A549 (cell line): ENCODE data around the gene PHEX. TPM values are rescaled to one million over a fixed set of nuclear protein-coding genes. Genes with fewer than 3 reads are reported as not detected.

Experiments used
- ATAC-seq, 2 experiments: fragments of 200-7000 bp in 1 of 2; fragments of >200 bp in 1 of 2; cut with Nextera tagmentation in 1 of 2; cut with Tn5 transposase in 1 of 2; 3 replicates each; pipeline versions ENCODE4 v1.8.0 to v1.9.1; 2018 to 2020; ENCODE audit warnings: mild to moderate bottlenecking in 1 of 2, moderate library complexity in 1 of 2
- CTCF ChIA-PET: fragments of 300-600 bp; sonication (Branson Sonifier 250); formaldehyde crosslinking; extraction: SDS; loops from one replicate; lab custom pipeline; 2021; ENCODE audit warnings: antibody characterized with exemption, inconsistent platforms; lab: Yijun Ruan, JAX
- POLR2A ChIA-PET: fragments of 350-600 bp; formaldehyde crosslinking; extraction: SDS; loops from one replicate; lab custom pipeline; 2021; ENCODE audit warnings: antibody characterized with exemption, inconsistent platforms; lab: Yijun Ruan, JAX
- DNase-seq, 2 experiments: peaks; one replicate each; pipeline versions ENCODE4 v3.0.0 to v3.0.0-alpha.2; 2011 to 2016; ENCODE audit warnings: low read depth in 1 of 2, low spot score in 1 of 2
- FAIRE-seq: peaks from 2 replicates; lab custom pipeline; 2011; peaks lifted over from hg19 to GRCh38; lab: Jason Lieb, UNC
- H3K27ac ChIP-seq, 2 experiments: fragments of >200 bp; sonication (Bioruptor Twin); formaldehyde crosslinking; 3 replicates each; pipeline ENCODE4 v1.5.1; 2016 to 2017
- H3K4me1 ChIP-seq: fragments of >200 bp; sonication (Bioruptor Twin); formaldehyde crosslinking; 3 replicates; pipeline ENCODE4 v1.6.1; 2016
- H3K4me2 ChIP-seq: fragments of >200 bp; sonication (Bioruptor Twin); formaldehyde crosslinking; 3 replicates; pipeline ENCODE4 v1.6.1; 2016
- H3K4me3 ChIP-seq: fragments of >200 bp; sonication (Bioruptor Twin); formaldehyde crosslinking; 3 replicates; pipeline ENCODE4 v1.5.1; 2016
- H3K9me3 ChIP-seq: fragments of >200 bp; sonication (Bioruptor Twin); formaldehyde crosslinking; 3 replicates; pipeline ENCODE4 v1.6.1; 2016
- BCL3 ChIP-seq: fragments of >200 bp; sonication (Bioruptor Twin); formaldehyde crosslinking; IDR thresholded peaks from 3 replicates; pipeline ENCODE4 v1.6.1; 2016
- CBX2 ChIP-seq: fragments of 200-600 bp; sonication (generic); IDR thresholded peaks from 2 replicates; pipeline ENCODE4 v1.6.1; 2016; ENCODE audit warnings: low read depth, mild to moderate bottlenecking, borderline replicate concordance
- EHMT2 ChIP-seq: fragments of 200-600 bp; sonication (generic); IDR thresholded peaks from 2 replicates; pipeline ENCODE4 v1.6.1; 2016; ENCODE audit warnings: antibody characterized with exemption, low read depth, mild to moderate bottlenecking, moderate library complexity
- HMGXB4 ChIP-seq: fragments of 250-450 bp; sonication (Bioruptor Pico); IDR thresholded peaks from 2 replicates; pipeline ENCODE4 v1.5.0; 2021; ENCODE audit warnings: mild to moderate bottlenecking, moderate library complexity, borderline replicate concordance
- KDM5A ChIP-seq: fragments of 200-600 bp; sonication (generic); IDR thresholded peaks from 2 replicates; pipeline ENCODE4 v1.6.1; 2016; ENCODE audit warnings: antibody characterized with exemption, mild to moderate bottlenecking
- MAFK ChIP-seq: fragments of 450-650 bp; IDR thresholded peaks from 2 replicates; pipeline ENCODE4 v1.6.1; 2014; ENCODE audit not compliant: partially characterized antibody
- MYC ChIP-seq: IDR thresholded peaks from 2 replicates; pipeline ENCODE4 v1.6.1; 2012; ENCODE audit warnings: mild to moderate bottlenecking, inconsistent platforms, low read length, improper control_type of control experiment, borderline replicate concordance
- NFE2L2 ChIP-seq: fragments of 150-350 bp; conservative IDR thresholded peaks from 2 replicates; pipeline ENCODE4 v1.6.1; 2014; ENCODE audit warnings: low read length
- RNF2 ChIP-seq: fragments of 200-600 bp; sonication (generic); IDR thresholded peaks from 2 replicates; pipeline ENCODE4 v1.6.1; 2016; ENCODE audit warnings: low read depth, mild to moderate bottlenecking, antibody characterized with exemption, moderate library complexity, borderline replicate concordance
- SMC3 ChIP-seq: fragments of >200 bp; sonication (Bioruptor Twin); formaldehyde crosslinking; IDR thresholded peaks from 3 replicates; pipeline ENCODE4 v1.6.1; 2018; ENCODE audit warnings: inconsistent platforms
- TFCP2L1 ChIP-seq: fragments of 250-450 bp; sonication (Bioruptor Pico); IDR thresholded peaks from 2 replicates; pipeline ENCODE4 v1.5.0; 2021; ENCODE audit warnings: mild to moderate bottlenecking
- USF2 ChIP-seq: fragments of 450-650 bp; IDR thresholded peaks from 2 replicates; pipeline ENCODE4 v1.6.1; 2014; ENCODE audit warnings: antibody characterized with exemption
- ZC3H11A ChIP-seq: fragments of 450-650 bp; IDR thresholded peaks from 2 replicates; pipeline ENCODE4 v1.6.1; 2014; ENCODE audit warnings: antibody characterized with exemption, mild to moderate bottlenecking
- ZNF302 ChIP-seq: fragments of 250-450 bp; sonication (Bioruptor Pico); IDR thresholded peaks from 2 replicates; pipeline ENCODE4 v1.9.0; 2021; ENCODE audit warnings: inconsistent platforms, mild to moderate bottlenecking, moderate library complexity
- ZSCAN20 ChIP-seq: fragments of 250-450 bp; sonication (Bioruptor Pico); IDR thresholded peaks from 2 replicates; pipeline ENCODE4 v1.8.0; 2022; ENCODE audit warnings: mild to moderate bottlenecking, moderate library complexity
- WGBS: methylation state at CpG from one replicate; pipeline ENCODE4 v1.1.6; 2017; ENCODE audit errors: missing lambda C conversion rate; 5-methylcytosine and 5-hydroxymethylcytosine counted together
- polyA plus RNA-seq, 4 experiments: library from polyadenylated mRNA; depleted of rRNA in 3 of 4; stranded (reverse); fragments of >200 nt; fragmentation: RNase III in 1 of 4; extraction: RNeasy Plus Mini Kit Qiagen cat#74134 plus additional on column Dnase treatment in 1 of 4; gene quantifications; 2 replicates in 3 of 4; 3 replicates in 1 of 4; pipeline ENCODE4 v1.2.3, GENCODE V29; 2011 to 2017
- TF ChIP-seq, protein P1 (sequence below): fragments of 200-600 bp; sonication (generic); IDR thresholded peaks from 2 replicates; pipeline ENCODE4 v1.6.1; 2016; ENCODE audit warnings: antibody characterized with exemption, mild to moderate bottlenecking, moderate library complexity
- TF ChIP-seq, protein P2 (sequence below): fragments of 150-350 bp; IDR thresholded peaks from 2 replicates; pipeline ENCODE4 v1.6.1; 2014; ENCODE audit warnings: low read depth, mild to moderate bottlenecking, low read length

Gene PHEX
- polyA plus RNA-seq, 2 of the 4 experiments (the other 2 are of a cell fraction) = 0.28 to 0.98 TPM

- H3K27ac ChIP-seq = no peak overlapping the region
- TF ChIP-seq, protein P1, sequence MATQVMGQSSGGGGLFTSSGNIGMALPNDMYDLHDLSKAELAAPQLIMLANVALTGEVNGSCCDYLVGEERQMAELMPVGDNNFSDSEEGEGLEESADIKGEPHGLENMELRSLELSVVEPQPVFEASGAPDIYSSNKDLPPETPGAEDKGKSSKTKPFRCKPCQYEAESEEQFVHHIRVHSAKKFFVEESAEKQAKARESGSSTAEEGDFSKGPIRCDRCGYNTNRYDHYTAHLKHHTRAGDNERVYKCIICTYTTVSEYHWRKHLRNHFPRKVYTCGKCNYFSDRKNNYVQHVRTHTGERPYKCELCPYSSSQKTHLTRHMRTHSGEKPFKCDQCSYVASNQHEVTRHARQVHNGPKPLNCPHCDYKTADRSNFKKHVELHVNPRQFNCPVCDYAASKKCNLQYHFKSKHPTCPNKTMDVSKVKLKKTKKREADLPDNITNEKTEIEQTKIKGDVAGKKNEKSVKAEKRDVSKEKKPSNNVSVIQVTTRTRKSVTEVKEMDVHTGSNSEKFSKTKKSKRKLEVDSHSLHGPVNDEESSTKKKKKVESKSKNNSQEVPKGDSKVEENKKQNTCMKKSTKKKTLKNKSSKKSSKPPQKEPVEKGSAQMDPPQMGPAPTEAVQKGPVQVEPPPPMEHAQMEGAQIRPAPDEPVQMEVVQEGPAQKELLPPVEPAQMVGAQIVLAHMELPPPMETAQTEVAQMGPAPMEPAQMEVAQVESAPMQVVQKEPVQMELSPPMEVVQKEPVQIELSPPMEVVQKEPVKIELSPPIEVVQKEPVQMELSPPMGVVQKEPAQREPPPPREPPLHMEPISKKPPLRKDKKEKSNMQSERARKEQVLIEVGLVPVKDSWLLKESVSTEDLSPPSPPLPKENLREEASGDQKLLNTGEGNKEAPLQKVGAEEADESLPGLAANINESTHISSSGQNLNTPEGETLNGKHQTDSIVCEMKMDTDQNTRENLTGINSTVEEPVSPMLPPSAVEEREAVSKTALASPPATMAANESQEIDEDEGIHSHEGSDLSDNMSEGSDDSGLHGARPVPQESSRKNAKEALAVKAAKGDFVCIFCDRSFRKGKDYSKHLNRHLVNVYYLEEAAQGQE = no peak
- TF ChIP-seq HMGXB4 (CRISPR knock-in tag) = no peak
- ChIA-PET CTCF (interaction anchor here (2.2 kb wide), 1 partner anchor 9 kb away, joined by 7 read pairs; no protein-coding TSS in a partner anchor), POLR2A (no interaction called here)
- 76% methylated on average over 4 of the region's 4 CpGs for WGBS
- H3K4me1 ChIP-seq = no peaks in the 10 kb centered on the region
- no peak overlapping the region for H3K4me3 ChIP-seq
- H3K9me3 ChIP-seq = no peaks in the 10 kb centered on the region
- DNase-seq = no peak
- ATAC-seq = no peak
- FAIRE-seq = no peak
- no peak overlapping the region for H3K4me2 ChIP-seq
Measured at GRCh38 chrX:22090181-22090580, 58.1 kb downstream of the PHEX start.

- TF ChIP-seq EHMT2 = no peak
- TF ChIP-seq ZNF302 = no peak
- TF ChIP-seq NFE2L2 = no peak
- no peak for TF ChIP-seq USF2
- no peak for TF ChIP-seq TFCP2L1 (CRISPR knock-in tag)
- TF ChIP-seq KDM5A = no peak
- no peak for TF ChIP-seq HMGXB4 (CRISPR knock-in tag)
- TF ChIP-seq SMC3 = no peak
- TF ChIP-seq, protein P2, sequence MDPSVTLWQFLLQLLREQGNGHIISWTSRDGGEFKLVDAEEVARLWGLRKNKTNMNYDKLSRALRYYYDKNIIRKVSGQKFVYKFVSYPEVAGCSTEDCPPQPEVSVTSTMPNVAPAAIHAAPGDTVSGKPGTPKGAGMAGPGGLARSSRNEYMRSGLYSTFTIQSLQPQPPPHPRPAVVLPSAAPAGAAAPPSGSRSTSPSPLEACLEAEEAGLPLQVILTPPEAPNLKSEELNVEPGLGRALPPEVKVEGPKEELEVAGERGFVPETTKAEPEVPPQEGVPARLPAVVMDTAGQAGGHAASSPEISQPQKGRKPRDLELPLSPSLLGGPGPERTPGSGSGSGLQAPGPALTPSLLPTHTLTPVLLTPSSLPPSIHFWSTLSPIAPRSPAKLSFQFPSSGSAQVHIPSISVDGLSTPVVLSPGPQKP = no peak
- no peak for TF ChIP-seq ZC3H11A
- TF ChIP-seq ZSCAN20 (CRISPR knock-in tag) = no peak
- no peak for TF ChIP-seq CBX2
- TF ChIP-seq MYC = no peak
- no peak for TF ChIP-seq RNF2
- TF ChIP-seq MAFK = no peak
- TF ChIP-seq BCL3 = no peak
- ATAC-seq (no peak), FAIRE-seq (no peak), DNase-seq (no peak)
- ChIA-PET POLR2A (no interaction called here), CTCF (interaction anchor here (1.8 kb wide), 1 partner anchor 13 kb away, joined by 7 read pairs; no protein-coding TSS in a partner anchor)
- Histone ChIP-seq H3K4me1 (peaks cover 10% of the 10 kb centered on the region; the same call in 2 of the 3 replicates), H3K4me3 (no peak overlapping the region), H3K27ac (no peak overlapping the region), H3K4me2 (no peak overlapping the region), H3K9me3 (no peaks in the 10 kb centered on the region)
- 70% methylated on average over 3 of the region's 3 CpGs for WGBS
Measured at GRCh38 chrX:22093550-22093949, 61.4 kb downstream of the PHEX start.
